GM10248 (cell line): ENCODE measurements around the gene LARGE1.

Source experiments
- CTCF ChIA-PET: fragments of 300-600 bp; sonication (Branson Sonifier 250); formaldehyde crosslinking; extraction: SDS; loops from one replicate; lab custom pipeline; 2021; ENCODE audit warnings: antibody characterized with exemption; lab: Yijun Ruan, JAX
- POLR2A ChIA-PET: fragments of 350-650 bp; sonication (Branson Sonifier 250); formaldehyde crosslinking; extraction: SDS; loops from one replicate; lab custom pipeline; 2020; ENCODE audit warnings: antibody characterized with exemption; lab: Yijun Ruan, JAX
- DNase-seq: peaks from one replicate; pipeline ENCODE4 v3.0.0; 2012; ENCODE audit errors: extremely low spot score
- CTCF ChIP-seq: IDR thresholded peaks from 2 replicates; pipeline ENCODE4 v1.5.1; 2012; ENCODE audit warnings: mild to moderate bottlenecking, low read depth; ENCODE audit errors: extremely low read depth, missing control alignments, control extremely low read depth

LARGE1 gene

DNA sequence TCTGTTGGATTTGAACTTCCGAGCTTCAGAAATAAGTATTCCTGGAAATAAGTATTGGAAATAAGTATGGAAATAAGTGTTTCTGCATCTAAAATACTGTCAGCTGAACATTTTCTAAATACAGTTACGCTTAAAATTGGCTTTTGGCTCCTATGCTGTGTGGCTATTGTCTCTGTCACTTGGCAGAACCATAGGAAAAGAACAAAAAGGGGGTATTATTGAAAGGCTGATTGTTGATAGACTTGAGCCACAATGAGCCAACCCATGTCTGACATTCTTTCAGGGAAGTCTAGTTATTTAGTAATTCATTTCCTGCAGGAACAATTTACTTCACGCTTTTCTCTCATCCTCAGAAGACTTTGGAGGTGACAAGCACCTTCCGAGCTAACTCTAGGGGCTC is 32.5 kb upstream of the LARGE1 start:
- ChIA-PET CTCF (no interaction called here), POLR2A (no interaction called here)
- no peak for TF ChIP-seq CTCF
- no peak for DNase-seq

GRCh38 chr22:33940741-33941140 is 20.5 kb upstream of the LARGE1 start:
- ChIA-PET CTCF (interaction anchor here (1.2 to 2.3 kb wide), 4 partner anchors 11 to 170 kb away, joined by 3 to 7 read pairs (median 4); no protein-coding TSS in a partner anchor), POLR2A (no interaction called here)
- TF ChIP-seq CTCF, result no peak
- DNase-seq, result no peak

- POLR2A ChIA-PET, result no interaction called here
- CTCF ChIA-PET, result no interaction called here
- no peak for TF ChIP-seq CTCF
- no peak for DNase-seq
These were observed 12.7 kb upstream of the LARGE1 start for GRCh38 chr22:33932997-33933396.

- DNase-seq, result no peak
- CTCF ChIA-PET, result no interaction called here
These were observed 11.1 kb upstream of the LARGE1 start for GRCh38 chr22:33931406-33931805.

GRCh38 chr22:33927752-33928151 is 7.5 kb upstream of the LARGE1 start:
- no peak for TF ChIP-seq CTCF
- no peak for DNase-seq
- ChIA-PET CTCF (interaction anchor here (0.7 to 1.1 kb wide), 3 partner anchors 178 to 626 kb away, joined by 3 to 5 read pairs (median 4); no protein-coding TSS in a partner anchor), POLR2A (no interaction called here)

More at GRCh38 chr22:33931406-33931805, 11.1 kb upstream of the LARGE1 start:
- no peak for TF ChIP-seq CTCF
- POLR2A ChIA-PET, result no interaction called here

GRCh38 chr22:33925194-33925593 is 4.9 kb upstream of the LARGE1 start:
- ChIA-PET CTCF (interaction anchor here (0.7 to 2.3 kb wide), 5 partner anchors 10 to 1225 kb away, joined by 3 to 6 read pairs (median 4); no protein-coding TSS in a partner anchor), POLR2A (no interaction called here)
- DNase-seq, result no peak
- no peak for TF ChIP-seq CTCF
